IMR-90 (cell line): ENCODE measurements around the gene CD9. TPM values are rescaled to one million over a fixed set of nuclear protein-coding genes. Genes with fewer than 3 reads are reported as not detected.

ENCODE experiments used
- ATAC-seq: fragments of 200-7000 bp; cut with Tn5 transposase; 2 replicates; pipeline ENCODE4 v1.9.1; 2020; ENCODE audit warnings: low read depth, mild to moderate bottlenecking, moderate library complexity
- BruUV-seq: library from RNA; stranded (reverse); fragments of 400-500 nt; replicated peaks from 2 replicates; lab custom pipeline; 2021; lab: Mats Ljungman, UMichigan
- CTCF ChIA-PET: fragments of 300-600 bp; formaldehyde crosslinking; extraction: SDS; loops from one replicate; lab custom pipeline; 2021; ENCODE audit warnings: antibody characterized with exemption; lab: Yijun Ruan, JAX
- POLR2A ChIA-PET: fragments of 300-600 bp; sonication (Branson Sonifier 250); formaldehyde crosslinking; loops from one replicate; lab custom pipeline; 2022; ENCODE audit warnings: antibody characterized with exemption; ENCODE audit not compliant: unreplicated experiment; lab: Charles Lee
- DNase-seq: peaks from one replicate; pipeline ENCODE4 v3.0.0; 2013
- H2AFZ ChIP-seq: replicated peaks from 2 replicates; pipeline ENCODE3; 2013; ENCODE audit warnings: low read length, mild to moderate bottlenecking; ENCODE audit not compliant: poor library complexity
- H2AK5ac ChIP-seq: 2 replicates; pipeline ENCODE4 v1.6.1; 2013; ENCODE audit warnings: low read depth, low read length, inconsistent platforms
- H2AK9ac ChIP-seq: replicated peaks from 2 replicates; pipeline ENCODE3; 2013; ENCODE audit warnings: mild to moderate bottlenecking, low read depth, low read length, moderate library complexity; ENCODE audit not compliant: poor library complexity
- H2BK120ac ChIP-seq: 2 replicates; pipeline ENCODE4 v1.6.1; 2013; ENCODE audit warnings: low read depth, low read length, inconsistent platforms
- H2BK15ac ChIP-seq: 3 replicates; pipeline ENCODE4 v1.6.1; 2013; ENCODE audit warnings: low read depth, low read length, inconsistent platforms
- H2BK20ac ChIP-seq: 2 replicates; pipeline ENCODE4 v1.6.1; 2013; ENCODE audit warnings: low read depth, mild to moderate bottlenecking, inconsistent platforms, low read length, moderate library complexity
- H2BK5ac ChIP-seq: 2 replicates; pipeline ENCODE4 v1.6.1; 2013; ENCODE audit warnings: mild to moderate bottlenecking, low read depth, low read length, inconsistent platforms; ENCODE audit not compliant: poor library complexity, severe bottlenecking
- H3K14ac ChIP-seq: replicated peaks from 2 replicates; pipeline ENCODE4 v1.6.1; 2013; ENCODE audit warnings: low read depth, low read length, inconsistent platforms
- H3K18ac ChIP-seq: 2 replicates; pipeline ENCODE4 v1.6.1; 2013; ENCODE audit warnings: low read depth, low read length, control low read depth
- H3K23ac ChIP-seq: 2 replicates; pipeline ENCODE4 v1.6.1; 2013; ENCODE audit warnings: low read depth, low read length, inconsistent platforms
- H3K27ac ChIP-seq: 2 replicates; pipeline ENCODE4 v1.5.1; 2013; ENCODE audit warnings: mild to moderate bottlenecking, control low read depth, low read length; ENCODE audit not compliant: insufficient read depth
- H3K27me3 ChIP-seq: 2 replicates; pipeline ENCODE4 v1.6.1; 2013; ENCODE audit warnings: low read length; ENCODE audit not compliant: control insufficient read depth, insufficient read depth
- H3K36me3 ChIP-seq: 2 replicates; pipeline ENCODE4 v1.6.1; 2013; ENCODE audit warnings: low read length, mixed read lengths; ENCODE audit not compliant: control insufficient read depth, insufficient read depth
- H3K4ac ChIP-seq: 2 replicates; pipeline ENCODE4 v1.6.1; 2013; ENCODE audit warnings: low read depth, low read length, inconsistent platforms
- H3K4me1 ChIP-seq: 2 replicates; pipeline ENCODE4 v1.6.1; 2013; ENCODE audit warnings: low read length, mixed read lengths; ENCODE audit not compliant: control insufficient read depth, insufficient read depth
- H3K4me2 ChIP-seq: 2 replicates; pipeline ENCODE4 v1.6.1; 2013; ENCODE audit warnings: low read depth, mild to moderate bottlenecking, control low read depth, low read length, moderate library complexity
- H3K4me3 ChIP-seq: 2 replicates; pipeline ENCODE4 v1.5.1; 2013; ENCODE audit warnings: low read depth, mild to moderate bottlenecking, control low read depth, low read length, moderate library complexity; ENCODE audit not compliant: insufficient read depth
- H3K56ac ChIP-seq: 2 replicates; pipeline ENCODE4 v1.6.1; 2013; ENCODE audit warnings: low read length, inconsistent platforms; ENCODE audit not compliant: insufficient read depth; ENCODE audit errors: extremely low read depth
- H3K79me1 ChIP-seq, 2 experiments: 2 replicates each; pipeline ENCODE4 v1.6.1; 2013; ENCODE audit warnings: low read length in 2 of 2, inconsistent platforms in 1 of 2, low read depth in 1 of 2
- H3K9ac ChIP-seq: 2 replicates; pipeline ENCODE4 v1.6.1; 2013; ENCODE audit warnings: low read depth, low read length, control low read depth
- H3K9me1 ChIP-seq: 2 replicates; pipeline ENCODE4 v1.6.1; 2013; ENCODE audit warnings: low read length, inconsistent platforms; ENCODE audit not compliant: insufficient read depth
- H3K9me3 ChIP-seq: 2 replicates; pipeline ENCODE4 v1.6.1; 2013; ENCODE audit warnings: low read length; ENCODE audit not compliant: control insufficient read depth, insufficient read depth
- H4K20me1 ChIP-seq: 2 replicates; pipeline ENCODE4 v1.6.1; 2013; ENCODE audit warnings: low read length, inconsistent platforms; ENCODE audit not compliant: insufficient read depth
- H4K5ac ChIP-seq: 2 replicates; pipeline ENCODE4 v1.6.1; 2013; ENCODE audit warnings: mild to moderate bottlenecking, low read depth, low read length, control low read depth
- H4K8ac ChIP-seq, 2 experiments: 2 replicates each; pipeline ENCODE4 v1.6.1; 2013; ENCODE audit warnings: low read depth in 2 of 2, low read length in 2 of 2, control low read depth in 1 of 2, inconsistent platforms in 1 of 2
- H4K91ac ChIP-seq: 2 replicates; pipeline ENCODE4 v1.6.1; 2013; ENCODE audit warnings: low read depth, low read length, inconsistent platforms; ENCODE audit not compliant: insufficient read depth
- CHD1 ChIP-seq: IDR thresholded peaks from 2 replicates; pipeline ENCODE4 v1.6.1; 2012; ENCODE audit warnings: low read depth, low read length, improper control_type of control experiment
- MAFK ChIP-seq: IDR thresholded peaks from 2 replicates; pipeline ENCODE4 v1.6.1; 2012; ENCODE audit warnings: low read depth, low read length, improper control_type of control experiment
- MXI1 ChIP-seq: IDR thresholded peaks from 2 replicates; pipeline ENCODE4 v1.6.1; 2012; ENCODE audit warnings: low read depth, mild to moderate bottlenecking, low read length, moderate library complexity, borderline replicate concordance
- NFE2L2 ChIP-seq: fragments of 150-350 bp; IDR thresholded peaks from 2 replicates; pipeline ENCODE4 v1.6.1; 2016; ENCODE audit warnings: low read depth, mild to moderate bottlenecking, low read length
- WGBS, 2 experiments: methylation state at CpG; one replicate each; pipeline versions ENCODE4 v1.1.5 to v1.1.7; 2013; ENCODE audit warnings: missing lambda C conversion rate in 2 of 2; ENCODE audit not compliant: insufficient read length in 1 of 2; ENCODE audit errors: extremely low coverage in 2 of 2; 5-methylcytosine and 5-hydroxymethylcytosine counted together
- dilution Hi-C: fragments of 300-500 bp; cut with HindIII; formaldehyde crosslinking; loops from one replicate; pipeline ENCODE4 v1.14.3; 2018; ENCODE audit warnings: low sequenced_read_pairs; ENCODE audit not compliant: unreplicated experiment
- in situ Hi-C: fragments of 300-500 bp; cut with MboI; formaldehyde crosslinking; loops from 3 replicates; pipeline ENCODE4 v1.14.3; 2019; ENCODE audit warnings: low sequenced_read_pairs, inconsistent platforms, mixed read lengths
- intact Hi-C: fragments of 100-400 bp; cut with micrococcal nuclease; formaldehyde crosslinking; loops from 2 replicates; pipeline ENCODE4 v1.10.0; 2022
- polyA plus RNA-seq, 3 experiments: library from polyadenylated mRNA; depleted of rRNA; stranded (reverse); fragments of >200 nt; gene quantifications; 2 replicates each; pipeline ENCODE4 v1.2.3, GENCODE V29; 2012; ENCODE audit warnings: low replicate concordance in 1 of 3
- total RNA-seq: library from RNA; depleted of rRNA; stranded (reverse); fragments of >200 nt; gene quantifications from 2 replicates; pipeline ENCODE4 v1.2.3, GENCODE V29; 2012

CD9 gene
- total and polyA plus RNA-seq, 2 of the 4 experiments (the other 2 are of a cell fraction): 48.8 to 70.9 TPM

- Histone ChIP-seq H4K20me1 (peaks cover 12% of the 10 kb centered on the region; the same call in 1 of the 2 replicates), H3K9me3 (no peaks in the 10 kb centered on the region), H3K79me1 (peaks cover 3 to 66% of the 10 kb centered on the region in 2 experiments; a peak in 2 of 4 replicates), H3K27me3 (no peaks in the 10 kb centered on the region), H3K4ac (peak overlapping the region; percentile 67), H3K14ac (peak overlapping the region; percentile 49; the same call in 1 of the 2 replicates), H2AFZ (peak overlapping the region; percentile 19), H3K56ac (no peak overlapping the region), H3K27ac (no peak overlapping the region), H2BK20ac (peak overlapping the region; percentile 35), H4K8ac (peak overlapping the region in 1 of 2 experiments; percentile 17; a peak in 1 of 4 replicates), H3K18ac (peak overlapping the region; percentile 5; the same call in 1 of the 2 replicates), H2BK5ac (no peak overlapping the region), H3K36me3 (no peaks in the 10 kb centered on the region), H3K4me1 (peaks cover 14% of the 10 kb centered on the region), H3K4me2 (no peak overlapping the region), H2BK15ac (no peak overlapping the region), H2AK5ac (no peak overlapping the region; the same call in 1 of the 2 replicates), H4K5ac (peak overlapping the region; percentile 23; the same call in 1 of the 2 replicates), H3K4me3 (no peak overlapping the region), H2AK9ac (peak overlapping the region; percentile 7), H4K91ac (no peak overlapping the region), H3K9ac (no peak overlapping the region), H2BK120ac (peak overlapping the region; percentile 42), H3K23ac (no peak overlapping the region), H3K9me1 (peaks cover 17% of the 10 kb centered on the region)
- ATAC-seq (no peak), DNase-seq (no peak)
- in situ Hi-C loops: loop anchor here (5.0 kb wide), 1 partner anchor 72 kb away; no protein-coding TSS in a partner anchor
- WGBS, 2 experiments: no CpG with 5 or more reads among the region's 8 CpGs
- TF ChIP-seq NFE2L2: no peak
- TF ChIP-seq MXI1: no peak
- no peak for TF ChIP-seq MAFK
- TF ChIP-seq CHD1: no peak
- dilution Hi-C loops: no loop called here
- POLR2A ChIA-PET: no interaction called here
- BruUV-seq: no TSS peak
- CTCF ChIA-PET: interaction anchor here (0.5 to 2.1 kb wide), 2 partner anchors 52 to 74 kb away, joined by 3 to 6 read pairs; no protein-coding TSS in a partner anchor
- intact Hi-C loops: no loop called here
Observed at GRCh38 chr12:6205144-6205539, 4.9 kb downstream of the CD9 start.
